Vagina (tissue), 2 donors: ENCODE measurements around the gene ARHGAP21.

Source experiments
- POLR2A ChIP-seq, 2 donors: fragments of 450-650 bp; IDR thresholded peaks; one replicate each; pipeline ENCODE4 v1.6.1; 2017; ENCODE audit warnings: antibody characterized with exemption in 2 of 2, mild to moderate bottlenecking in 2 of 2, moderate library complexity in 2 of 2
- POLR2AphosphoS5 ChIP-seq, 2 donors: sonication (generic); formaldehyde crosslinking; IDR thresholded peaks; one replicate each; pipeline ENCODE4 v1.9.0; 2017; ENCODE audit warnings: antibody characterized with exemption in 2 of 2, mild to moderate bottlenecking in 2 of 2, low read depth in 1 of 2; ENCODE audit not compliant: insufficient read depth in 1 of 2
- TF ChIP-seq, protein P1 (sequence below), 3 experiments: fragments of 450-650 bp in 2 of 3; fragments of 200-600 bp in 1 of 3; sonication (generic) in 1 of 3; IDR thresholded peaks; one replicate each; pipeline ENCODE4 v1.5.1; 2017 to 2019; ENCODE audit warnings: antibody characterized with exemption in 3 of 3, mild to moderate bottlenecking in 2 of 3, moderate library complexity in 2 of 3

DNA sequence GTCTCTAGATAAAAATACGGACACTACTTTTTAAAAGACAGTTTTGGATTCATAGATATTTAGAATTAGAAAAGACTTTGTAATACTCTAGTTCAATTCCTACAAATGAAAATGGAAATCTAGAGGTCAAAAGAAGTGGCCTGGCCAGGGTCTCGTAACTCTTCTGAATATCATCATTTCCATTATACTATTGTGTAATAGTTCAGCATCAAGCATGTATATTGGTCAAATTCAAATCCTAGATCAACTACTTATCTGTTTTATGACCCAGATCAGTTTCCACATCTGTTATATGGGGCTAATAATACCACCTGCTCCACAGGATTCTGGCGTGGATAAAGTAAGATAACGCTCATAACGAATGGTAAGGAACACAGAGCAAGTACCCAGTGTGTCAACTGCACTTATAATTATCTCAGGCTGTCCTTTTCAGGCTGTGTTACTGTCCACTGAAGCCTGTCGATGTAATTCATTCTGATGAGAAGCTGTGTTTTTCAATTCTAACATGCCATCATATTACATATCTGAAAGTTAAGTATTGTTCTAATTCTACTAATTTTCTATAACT is 54.3 kb downstream of the ARHGAP21 start:
- TF ChIP-seq, protein P1, sequence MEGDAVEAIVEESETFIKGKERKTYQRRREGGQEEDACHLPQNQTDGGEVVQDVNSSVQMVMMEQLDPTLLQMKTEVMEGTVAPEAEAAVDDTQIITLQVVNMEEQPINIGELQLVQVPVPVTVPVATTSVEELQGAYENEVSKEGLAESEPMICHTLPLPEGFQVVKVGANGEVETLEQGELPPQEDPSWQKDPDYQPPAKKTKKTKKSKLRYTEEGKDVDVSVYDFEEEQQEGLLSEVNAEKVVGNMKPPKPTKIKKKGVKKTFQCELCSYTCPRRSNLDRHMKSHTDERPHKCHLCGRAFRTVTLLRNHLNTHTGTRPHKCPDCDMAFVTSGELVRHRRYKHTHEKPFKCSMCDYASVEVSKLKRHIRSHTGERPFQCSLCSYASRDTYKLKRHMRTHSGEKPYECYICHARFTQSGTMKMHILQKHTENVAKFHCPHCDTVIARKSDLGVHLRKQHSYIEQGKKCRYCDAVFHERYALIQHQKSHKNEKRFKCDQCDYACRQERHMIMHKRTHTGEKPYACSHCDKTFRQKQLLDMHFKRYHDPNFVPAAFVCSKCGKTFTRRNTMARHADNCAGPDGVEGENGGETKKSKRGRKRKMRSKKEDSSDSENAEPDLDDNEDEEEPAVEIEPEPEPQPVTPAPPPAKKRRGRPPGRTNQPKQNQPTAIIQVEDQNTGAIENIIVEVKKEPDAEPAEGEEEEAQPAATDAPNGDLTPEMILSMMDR (IDR thresholded peaks at IDR 0.05): no peak
- TF ChIP-seq POLR2AphosphoS5 (IDR thresholded peaks at IDR 0.05; ENCODE audit: insufficient read depth in 1 of 2, low read depth in 1 of 2) (no peak), POLR2A (IDR thresholded peaks at IDR 0.05) (no peak)
